HG03095 (cell line): Measurements from ENCODE around the gene CENPB.

Experiments
- ATAC-seq: cut with Tn5 transposase; IDR thresholded peaks from one replicate; pipeline ENCODE4 v1.9.1; 2021; ENCODE audit warnings: moderate library complexity; ENCODE audit not compliant: unreplicated experiment

Gene CENPB

GRCh38 chr20:3812259-3812681 lies 25.7 kb upstream of the CENPB start:
- no peak for ATAC-seq

- ATAC-seq, result no peak
These were observed 25.1 kb upstream of the CENPB start for GRCh38 chr20:3811467-3812258.

- ATAC-seq, result no peak
These were observed 22.0 kb upstream of the CENPB start for GRCh38 chr20:3808544-3808943.

GRCh38 chr20:3804781-3805180 lies 18.2 kb upstream of the CENPB start:
- no peak for ATAC-seq

- no peak for ATAC-seq
These were observed 17.8 kb upstream of the CENPB start for GRCh38 chr20:3804254-3804751.

GRCh38 chr20:3803854-3804253 lies 17.3 kb upstream of the CENPB start:
- no peak for ATAC-seq

- no peak for ATAC-seq
These were observed 16.7 kb upstream of the CENPB start for GRCh38 chr20:3803289-3803688.

GRCh38 chr20:3802524-3803239 lies 16.1 kb upstream of the CENPB start:
- ATAC-seq, result no peak

- no peak for ATAC-seq
These were observed 15.3 kb upstream of the CENPB start for GRCh38 chr20:3801846-3802245.

GRCh38 chr20:3801299-3801698 lies 14.8 kb upstream of the CENPB start:
- no peak for ATAC-seq

- ATAC-seq, result no peak
These were observed 14.3 kb upstream of the CENPB start for GRCh38 chr20:3800878-3801260.

- no peak for ATAC-seq
These were observed 13.8 kb upstream of the CENPB start for GRCh38 chr20:3800256-3800877.

GRCh38 chr20:3798908-3799248 lies 12.3 kb upstream of the CENPB start:
- ATAC-seq, result no peak

GRCh38 chr20:3798373-3798768 lies 11.8 kb upstream of the CENPB start:
- no peak for ATAC-seq

GRCh38 chr20:3797592-3798372 lies 11.2 kb upstream of the CENPB start:
- ATAC-seq, result no peak

GRCh38 chr20:3797226-3797545 lies 10.6 kb upstream of the CENPB start:
- no peak for ATAC-seq

GRCh38 chr20:3796477-3797225 lies 10.1 kb upstream of the CENPB start:
- ATAC-seq, result no peak

GRCh38 chr20:3795511-3796468 lies 9.2 kb upstream of the CENPB start, which contains the start of gene CDC25B:
CDC25B (plus strand) TSS chr20:3796310; CDS start chr20:3796532, 222 bp downstream.
- ATAC-seq, result peak; percentile 67

GRCh38 chr20:3794701-3795420 lies 8.3 kb upstream of the CENPB start:
- ATAC-seq, result no peak
